Suppressor macrophage (primary cell): ENCODE results near the gene CD59.
"Not testable (repeated sequence)": the region's sequence is repeated elsewhere in the genome, so short reads cannot be mapped to it uniquely, and the experiment has no call there.

Source experiments
- DNase-seq, 4 experiments: peaks; one replicate each; pipeline ENCODE4 v3.0.0-alpha.2; 2020 to 2022

The CD59 gene

DNA sequence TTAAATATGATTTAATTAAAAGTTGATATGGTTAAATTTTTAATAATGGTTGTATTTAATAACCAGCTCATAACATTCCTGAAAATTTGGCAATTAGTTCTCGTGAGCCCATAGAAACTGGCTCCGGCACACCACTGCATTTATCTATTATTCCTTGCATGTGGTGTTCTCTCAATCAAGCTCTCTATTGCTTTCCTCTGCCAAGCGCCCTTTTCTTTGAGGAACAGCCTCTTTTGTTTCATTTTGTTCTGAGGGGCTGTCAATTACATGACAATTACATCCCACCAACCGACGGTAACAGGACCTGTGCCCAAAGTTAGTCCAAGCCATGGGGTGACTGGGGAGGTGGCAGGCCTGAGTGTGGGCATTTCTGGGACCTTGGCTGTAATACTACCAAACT, 43.7 kb downstream of the CD59 start:
- no peak for DNase-seq

DNA sequence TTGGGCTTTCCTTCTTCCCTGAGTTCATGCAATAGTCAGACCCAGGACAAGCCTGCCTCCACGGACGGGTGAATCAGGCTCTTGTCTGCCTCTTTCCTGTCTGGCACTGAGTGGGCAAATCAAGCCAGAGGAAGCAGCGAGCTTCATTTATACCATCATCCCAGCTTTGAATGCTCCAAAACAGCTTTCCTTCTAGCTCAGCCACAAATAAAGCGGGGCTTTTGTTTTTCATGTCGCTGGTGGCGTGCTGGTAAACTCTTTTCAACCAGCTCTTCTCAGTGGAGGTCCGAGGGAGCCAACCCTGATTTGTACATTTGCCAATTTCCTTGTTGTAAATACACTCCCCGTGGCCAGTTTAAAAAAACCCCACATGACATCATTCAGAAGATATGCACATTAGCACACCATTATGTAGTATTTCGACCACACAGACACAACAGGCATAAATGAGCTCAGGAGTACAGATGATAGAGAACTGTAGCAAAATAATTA, 44.2 kb downstream of the CD59 start:
- peak in 2 of 4 experiments; percentile 26 to 36 for DNase-seq

DNA sequence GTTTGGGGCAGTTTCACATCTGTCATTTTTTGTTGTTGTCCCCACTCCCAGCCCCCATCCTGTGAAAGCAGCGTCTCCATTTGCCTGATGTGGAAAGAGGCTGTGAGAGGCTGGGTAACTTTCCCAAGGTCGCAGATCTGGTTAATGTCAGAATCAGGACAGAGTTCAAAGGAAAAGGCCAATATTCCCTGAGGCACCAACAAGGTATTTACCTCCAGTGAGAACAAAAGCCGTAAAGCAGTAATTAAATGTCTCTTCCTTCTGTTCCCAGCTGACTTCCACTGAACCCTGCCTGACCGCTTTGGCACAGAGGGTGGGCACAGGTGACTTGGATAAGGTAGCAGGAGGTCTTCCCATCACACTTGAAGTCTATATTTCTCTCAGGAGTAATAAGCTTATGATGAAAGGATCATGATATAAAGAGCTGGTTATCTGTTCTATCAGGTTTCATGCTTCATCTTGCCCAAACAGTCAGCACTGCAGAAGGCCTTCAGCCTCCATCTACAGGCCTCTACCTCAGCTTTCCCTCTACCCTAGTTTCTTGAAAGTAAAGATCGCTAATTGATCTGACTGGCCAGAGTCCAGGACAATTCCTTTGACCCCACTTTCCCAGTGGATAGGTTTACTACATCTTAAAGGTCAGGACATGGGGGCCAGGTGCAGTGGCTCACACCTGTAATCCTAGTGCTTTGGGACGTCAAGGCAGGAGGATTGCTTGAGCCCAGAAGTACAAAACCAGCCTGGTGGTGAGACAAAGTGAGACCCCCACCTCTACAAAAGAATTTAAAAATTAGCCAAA, 45.0 kb downstream of the CD59 start:
- no peak for DNase-seq

DNA sequence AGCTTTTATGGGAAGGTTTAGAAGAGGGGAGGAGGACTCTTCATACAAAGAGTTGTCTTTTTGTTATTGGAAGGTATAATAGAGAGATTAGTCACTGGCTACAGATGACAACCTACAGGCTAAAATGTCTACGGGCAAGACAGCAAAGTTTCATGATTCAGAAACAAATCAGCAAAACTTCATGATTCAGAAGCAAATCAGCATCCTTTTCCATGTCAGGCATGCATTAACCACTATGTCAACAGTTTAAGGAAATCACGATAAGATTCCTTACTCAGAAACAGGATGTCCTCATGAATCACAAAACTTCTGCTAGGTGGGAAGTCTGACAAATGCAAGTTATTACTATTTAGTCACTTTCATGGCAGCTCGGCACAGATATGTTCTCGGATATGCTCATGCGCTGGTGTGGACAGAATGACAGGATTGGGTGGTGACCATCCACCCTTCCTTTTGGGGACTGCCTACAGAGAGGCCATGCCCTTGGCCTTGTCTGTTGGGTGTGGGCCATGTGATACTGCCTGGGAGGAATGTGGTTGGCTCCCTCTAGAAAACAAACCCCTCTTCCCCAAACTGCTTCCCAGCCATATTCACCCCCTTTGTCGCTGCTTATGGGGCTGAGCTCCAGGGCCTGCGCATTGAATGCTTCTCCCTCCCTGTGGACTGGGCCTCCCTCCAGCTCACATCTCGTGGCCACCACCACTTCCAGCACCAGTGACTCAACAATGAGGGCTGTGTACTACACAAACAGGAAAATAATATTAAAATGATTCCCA, 45.7 kb downstream of the CD59 start:
- DNase-seq = peak; percentile 18 to 59 (median 26)

DNA sequence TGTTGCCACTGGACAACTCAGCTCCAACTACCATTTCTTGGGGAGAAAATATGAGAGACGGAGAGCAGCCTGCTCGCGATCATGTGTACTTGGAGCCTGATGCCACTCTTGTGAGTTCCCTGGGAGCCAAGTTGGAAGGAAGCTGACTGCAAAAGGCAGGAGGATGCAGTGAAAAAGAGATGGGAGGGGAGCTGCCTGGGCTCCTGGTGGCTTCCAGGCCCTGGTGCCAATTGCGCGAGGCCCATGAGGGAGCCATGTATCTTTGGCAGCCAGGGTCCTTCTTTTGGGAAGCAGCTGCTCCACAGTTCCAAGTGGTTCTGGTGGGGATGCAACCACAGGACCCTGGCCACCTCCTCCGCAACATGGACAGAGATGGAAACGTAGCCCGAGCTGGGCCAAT, 46.7 kb downstream of the CD59 start:
- DNase-seq = no peak

DNA sequence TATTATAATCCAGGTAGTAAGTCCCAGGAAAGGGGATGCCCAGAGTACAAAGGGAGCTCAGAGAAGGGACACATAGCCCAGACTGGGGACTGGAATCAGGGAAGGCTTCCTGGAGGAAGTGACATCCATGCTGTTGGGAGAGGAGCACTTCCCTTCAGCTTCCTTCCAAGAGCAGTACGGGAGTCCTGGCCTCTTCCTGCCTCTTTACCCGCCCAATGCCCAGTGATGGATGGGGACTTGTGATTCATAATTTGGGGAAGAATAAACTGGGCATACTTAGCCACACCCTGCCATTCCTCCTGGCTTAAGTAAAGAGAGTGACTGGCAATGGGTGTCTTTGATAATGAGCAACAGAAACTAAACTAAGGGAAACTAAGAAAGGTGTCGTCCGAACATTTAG, 47.1 kb downstream of the CD59 start:
- no peak for DNase-seq

DNA sequence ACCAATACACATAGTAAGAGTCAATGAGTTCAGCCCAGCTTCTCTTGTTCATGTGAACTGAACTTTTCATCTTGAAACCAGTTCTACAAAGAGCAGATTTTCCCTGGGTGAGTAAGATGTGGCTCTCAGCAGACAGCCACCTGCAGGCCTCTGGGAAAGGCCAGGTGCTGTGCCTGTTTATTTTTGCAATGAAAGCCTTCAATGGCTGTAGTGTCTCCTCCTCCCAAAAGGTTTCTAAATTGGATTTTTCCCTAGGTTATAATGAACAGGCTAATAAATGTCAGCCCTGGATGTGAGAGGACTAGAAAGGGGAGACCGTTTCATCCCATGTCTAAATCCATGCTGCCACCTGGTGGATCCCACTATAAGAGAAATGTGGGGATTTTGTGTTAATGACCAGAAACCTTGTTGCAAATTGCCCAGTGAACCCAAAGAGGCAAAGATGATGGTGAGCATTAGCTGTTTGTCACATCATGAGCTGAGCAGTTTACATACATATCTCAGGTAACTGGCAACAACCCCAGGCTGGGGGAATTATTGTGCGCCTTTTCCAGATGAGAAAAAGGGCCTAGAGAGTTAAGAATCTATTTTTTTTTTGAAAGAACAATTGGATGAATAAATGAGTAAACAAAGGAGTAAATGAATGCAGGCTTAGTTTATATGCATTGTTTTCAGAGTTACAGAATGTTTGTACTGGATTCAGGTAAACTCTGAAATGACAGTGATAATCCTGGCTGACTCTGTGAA, 48.3 kb downstream of the CD59 start:
- peak; percentile 41 to 60 (median 56) for DNase-seq

DNA sequence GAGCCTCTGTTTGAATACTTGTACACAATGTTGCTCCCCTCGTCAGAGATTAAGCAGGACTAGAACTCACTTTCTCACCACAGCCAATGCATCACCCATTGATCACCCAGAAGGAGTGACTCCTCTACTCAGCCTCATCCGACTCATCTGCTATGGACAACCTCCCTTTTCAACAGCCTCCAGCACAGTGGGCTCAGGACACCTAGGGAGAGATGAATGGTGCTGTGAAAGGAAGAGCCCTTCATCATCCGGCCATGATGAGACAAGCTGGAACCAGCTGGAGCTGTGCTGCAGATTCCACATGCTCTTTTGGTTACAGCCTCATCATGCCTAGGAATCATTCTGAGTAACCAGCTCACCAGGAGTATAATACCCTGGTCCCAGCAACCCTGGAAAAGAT, 51.1 kb downstream of the CD59 start:
- no peak for DNase-seq

DNA sequence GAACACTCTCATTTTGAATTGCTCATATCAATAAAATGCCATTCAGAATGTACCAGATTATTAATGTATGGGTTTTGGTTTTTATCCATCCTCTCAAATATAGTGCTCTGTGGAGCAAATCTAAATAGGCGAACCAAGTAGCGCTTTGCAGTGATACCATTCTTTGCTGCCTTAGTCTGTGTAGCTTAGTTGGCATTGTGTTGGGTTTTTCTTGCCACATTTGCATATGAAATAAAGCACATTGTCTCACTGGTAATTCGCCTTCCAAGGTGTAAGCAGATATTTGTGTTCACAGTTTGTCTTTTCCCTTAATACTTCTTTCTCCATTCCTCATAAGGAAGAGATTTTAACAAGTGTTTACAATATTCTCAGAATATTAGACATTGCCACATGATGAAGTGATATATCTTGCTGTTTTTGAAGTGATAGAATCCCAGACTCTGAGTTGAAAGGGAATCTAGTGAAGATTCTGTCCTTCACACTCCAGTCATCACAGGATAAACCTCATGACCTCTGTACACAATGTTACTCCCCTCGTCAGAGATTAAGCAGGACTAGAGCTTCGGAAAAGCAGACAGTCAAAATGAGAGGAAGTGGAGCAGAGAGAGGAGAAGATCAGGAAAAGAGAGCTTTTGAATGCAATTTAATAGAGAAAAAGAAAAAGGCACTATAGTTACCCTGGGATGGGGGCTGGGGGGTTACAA, 52.1 kb downstream of the CD59 start:
- DNase-seq = no peak

DNA sequence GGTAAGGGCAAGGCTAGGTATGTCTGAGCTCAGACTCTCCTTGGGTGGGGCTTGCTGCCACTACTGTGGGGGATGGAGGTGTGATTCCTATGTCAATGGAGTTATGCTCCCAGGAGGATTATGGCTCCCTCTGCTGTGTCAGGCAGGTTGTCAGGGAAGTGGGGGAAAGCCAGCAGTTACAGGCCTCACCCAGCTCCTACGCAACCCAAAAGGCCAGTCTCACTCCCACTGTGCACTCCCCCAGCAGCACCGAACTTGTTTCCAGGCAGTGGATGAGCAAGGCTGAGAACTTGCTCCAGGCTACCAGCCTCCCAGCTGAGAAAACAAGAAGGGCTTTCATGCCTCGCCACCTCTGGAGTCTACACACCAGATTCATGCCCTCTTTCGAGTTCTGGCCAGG, 53.8 kb downstream of the CD59 start:
- no peak for DNase-seq

DNA sequence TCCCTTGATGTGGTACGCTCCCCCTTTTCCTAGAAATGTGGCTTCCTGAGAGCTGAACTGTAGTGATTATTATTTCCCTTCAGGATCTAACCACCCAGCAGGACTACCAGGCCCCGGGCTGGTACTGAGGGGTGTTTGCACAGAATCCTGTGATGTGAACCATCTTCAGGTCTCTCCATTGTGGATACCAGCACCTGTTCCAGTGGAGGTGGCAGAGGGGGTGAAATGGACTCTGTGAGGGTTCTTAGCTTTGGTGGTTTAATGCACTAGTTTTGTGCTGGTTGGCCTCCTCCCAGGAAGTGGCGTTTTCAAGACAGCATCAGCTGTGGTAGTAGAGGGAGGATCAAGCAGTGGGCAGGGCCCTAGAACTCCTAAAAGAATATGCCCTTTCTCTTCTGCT, 54.2 kb downstream of the CD59 start:
- DNase-seq = no peak

DNA sequence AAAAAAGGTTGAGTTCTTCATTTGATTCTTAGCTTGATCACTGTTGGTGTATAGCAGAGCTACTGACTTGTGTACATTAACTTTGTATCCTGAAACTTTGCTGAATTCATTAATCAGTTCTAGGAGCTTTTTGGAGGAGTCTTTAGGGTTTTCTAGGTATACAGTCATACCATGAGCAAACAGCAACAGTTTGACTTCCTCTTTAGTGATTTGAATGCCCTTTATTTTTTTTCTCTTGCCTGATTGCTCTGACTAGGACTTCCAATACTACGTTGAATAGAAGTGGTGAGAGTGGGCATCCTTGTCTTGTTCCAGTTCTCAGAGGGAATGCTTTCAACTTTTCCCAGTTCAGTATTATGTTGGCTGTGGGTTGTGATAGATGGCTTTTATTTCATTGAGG, 57.6 kb downstream of the CD59 start:
- DNase-seq = not testable (repeated sequence)

DNA sequence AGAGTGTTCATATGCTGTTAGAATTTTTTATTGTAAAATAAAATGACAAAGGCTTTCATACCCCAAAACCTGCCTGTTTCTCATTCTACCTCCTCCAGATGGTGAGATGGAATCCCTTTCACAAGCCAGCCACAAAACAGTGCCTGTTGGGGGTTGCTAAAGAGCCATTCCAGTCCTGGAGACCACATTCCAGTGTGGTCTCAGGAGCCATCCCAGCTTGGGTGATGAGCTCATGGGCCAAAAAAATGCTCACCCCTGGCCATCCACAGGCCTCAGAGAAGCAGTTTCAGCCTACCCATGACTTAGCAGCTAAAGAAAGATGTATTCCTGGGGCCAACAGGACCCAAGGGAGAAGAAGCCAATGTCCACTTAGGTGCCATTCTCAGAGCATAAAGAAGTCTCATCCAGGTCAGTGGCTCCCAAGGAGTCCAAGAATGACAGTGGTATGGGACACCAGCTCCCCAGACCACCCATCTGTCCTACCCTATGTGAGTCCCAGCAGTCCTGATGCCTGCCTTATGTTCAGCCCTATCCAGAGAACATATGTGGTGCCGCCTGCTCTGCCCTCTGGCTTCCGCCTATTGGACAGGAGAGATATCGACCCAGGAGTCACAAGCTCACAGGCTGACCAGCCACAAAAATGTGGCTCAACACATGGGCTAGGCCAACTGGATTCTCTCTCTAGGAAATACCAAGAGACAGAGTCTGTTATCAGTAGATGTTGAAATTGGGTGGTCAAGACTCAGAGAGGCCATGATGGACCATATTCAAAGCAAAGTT, 62.0 kb downstream of the CD59 start:
- DNase-seq = no peak

DNA sequence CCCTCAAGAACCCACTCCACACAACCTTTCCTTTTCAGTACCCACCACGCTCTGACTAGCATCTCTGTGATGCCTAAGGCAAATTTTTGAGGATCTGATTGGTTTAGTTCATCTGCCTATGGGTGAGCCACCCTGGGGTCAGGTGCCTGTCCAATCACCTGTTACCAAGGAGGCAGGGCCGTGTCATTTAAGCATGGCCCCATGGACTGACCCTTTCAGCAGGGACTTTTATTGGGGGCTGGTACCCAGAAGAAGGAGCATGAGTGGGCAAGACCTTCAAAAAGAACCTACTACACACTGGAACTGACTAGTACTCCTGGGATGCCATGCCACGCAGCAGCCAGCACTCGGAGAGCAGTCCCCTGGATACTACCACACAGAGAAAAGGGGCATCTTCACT, 64.0 kb downstream of the CD59 start:
- DNase-seq = no peak

DNA sequence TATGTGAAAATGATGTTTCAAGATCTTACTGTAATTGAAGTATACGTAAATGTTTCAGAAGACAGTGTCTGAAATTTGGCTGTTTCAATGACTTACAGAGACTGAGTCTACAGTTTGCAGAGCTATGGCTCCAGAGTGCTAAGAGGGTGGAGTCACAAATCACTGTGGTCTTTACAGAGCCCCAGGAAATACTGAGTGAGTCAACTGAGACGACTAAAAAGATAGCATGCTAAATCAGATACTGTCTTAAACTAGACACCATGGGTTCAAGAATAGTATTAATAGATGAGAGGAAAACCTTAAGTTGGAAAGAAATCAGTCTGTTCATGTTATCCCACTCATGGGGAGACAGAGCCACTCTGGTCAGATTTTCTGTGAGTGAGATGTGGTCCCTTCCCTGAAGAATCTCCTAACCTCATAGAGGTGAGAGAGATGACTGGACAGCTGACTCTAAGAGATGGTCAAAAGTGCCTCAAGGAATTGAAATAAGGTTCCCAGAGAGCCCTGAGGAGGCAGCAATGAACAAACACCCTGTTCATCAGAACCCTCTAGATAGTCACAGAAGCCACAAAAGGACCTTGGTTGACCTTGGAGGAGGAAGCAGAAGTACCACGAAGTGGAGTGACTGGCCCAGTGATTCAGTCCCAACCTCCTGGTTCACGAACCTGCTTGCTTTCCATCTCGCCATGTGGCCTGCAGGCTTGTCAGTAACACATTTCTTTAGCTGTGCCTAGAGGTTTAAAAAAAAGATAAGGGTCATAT, 65.8 kb downstream of the CD59 start:
- DNase-seq = peak in 1 of 4 experiments; percentile 23

DNA sequence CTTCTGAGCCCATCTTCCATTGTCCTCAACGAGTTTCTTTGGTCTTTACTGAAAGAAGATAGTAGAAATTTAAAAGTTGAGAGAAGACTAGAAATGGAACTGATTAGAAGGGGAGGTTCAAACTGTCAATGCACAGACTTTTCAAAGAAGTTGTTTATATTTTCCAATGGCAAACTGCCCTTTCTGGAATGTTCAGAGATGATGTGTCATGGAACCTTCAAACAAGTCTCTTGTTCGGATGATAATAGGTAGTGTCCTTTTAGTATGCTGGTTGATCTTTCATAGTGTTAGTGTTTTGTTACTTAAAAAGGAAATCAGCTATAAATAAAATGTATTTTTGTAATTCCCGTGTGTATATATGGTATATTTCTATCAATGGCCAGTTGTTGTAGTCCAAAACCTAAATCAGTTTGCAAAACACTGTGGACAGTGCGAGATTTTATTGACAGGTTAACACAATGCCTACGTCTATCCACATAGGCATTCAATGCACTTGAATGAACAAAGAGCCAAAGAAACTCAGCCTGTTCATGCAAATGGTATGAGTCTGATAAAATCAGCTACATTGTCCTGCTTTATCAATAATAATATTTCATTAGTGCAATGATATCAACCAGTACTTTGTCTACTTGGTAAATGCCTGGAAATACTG, 66.5 kb downstream of the CD59 start:
- no peak for DNase-seq

DNA sequence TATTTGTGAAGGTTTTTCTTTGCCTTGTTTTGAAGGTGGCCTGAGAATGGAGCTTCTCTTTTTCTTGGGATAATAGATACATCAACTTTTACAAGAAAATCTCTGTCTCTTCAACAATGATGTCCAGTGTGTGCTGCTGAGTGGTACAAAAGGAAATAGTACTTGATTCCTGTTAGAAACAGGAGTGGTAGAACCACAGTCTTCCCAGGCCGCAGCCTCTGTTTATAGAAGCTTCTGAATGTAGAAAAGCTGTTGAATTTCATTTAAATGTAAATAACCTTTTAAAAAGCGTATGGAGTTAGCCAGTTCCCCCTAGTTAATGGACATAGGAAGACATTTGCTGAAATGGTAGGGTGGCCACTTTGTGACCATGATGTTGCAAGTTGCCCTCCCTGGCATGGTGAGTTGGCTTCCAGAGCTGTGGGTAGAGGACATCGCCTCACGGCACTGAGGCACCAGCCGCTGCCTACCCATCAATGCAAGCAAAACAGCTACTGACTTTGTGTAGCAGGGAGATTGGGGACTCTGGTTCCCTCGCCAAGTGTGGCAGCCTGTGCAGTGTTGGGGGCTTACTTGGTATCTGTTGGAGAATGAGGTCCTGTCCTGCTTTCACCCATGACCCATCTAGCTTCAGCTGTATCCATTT, 67.1 kb downstream of the CD59 start:
- DNase-seq = no peak

DNA sequence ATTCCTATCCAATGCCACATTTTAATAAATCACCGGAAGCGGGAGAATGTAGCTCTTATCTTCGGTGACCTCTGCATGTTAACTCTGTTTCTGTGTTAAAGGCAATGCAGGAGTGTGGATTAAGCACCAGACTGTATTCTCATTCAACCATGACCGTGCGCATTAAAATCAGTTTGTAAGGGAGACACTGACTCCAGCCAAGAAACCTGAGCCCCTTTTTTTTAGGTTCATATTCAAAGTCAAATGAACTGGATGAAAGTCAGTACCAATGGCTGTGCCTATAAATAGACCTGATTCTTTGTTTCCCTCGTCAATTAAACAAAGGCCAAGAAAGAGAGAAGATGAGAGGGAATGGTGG, 67.8 kb downstream of the CD59 start:
- DNase-seq = no peak

DNA sequence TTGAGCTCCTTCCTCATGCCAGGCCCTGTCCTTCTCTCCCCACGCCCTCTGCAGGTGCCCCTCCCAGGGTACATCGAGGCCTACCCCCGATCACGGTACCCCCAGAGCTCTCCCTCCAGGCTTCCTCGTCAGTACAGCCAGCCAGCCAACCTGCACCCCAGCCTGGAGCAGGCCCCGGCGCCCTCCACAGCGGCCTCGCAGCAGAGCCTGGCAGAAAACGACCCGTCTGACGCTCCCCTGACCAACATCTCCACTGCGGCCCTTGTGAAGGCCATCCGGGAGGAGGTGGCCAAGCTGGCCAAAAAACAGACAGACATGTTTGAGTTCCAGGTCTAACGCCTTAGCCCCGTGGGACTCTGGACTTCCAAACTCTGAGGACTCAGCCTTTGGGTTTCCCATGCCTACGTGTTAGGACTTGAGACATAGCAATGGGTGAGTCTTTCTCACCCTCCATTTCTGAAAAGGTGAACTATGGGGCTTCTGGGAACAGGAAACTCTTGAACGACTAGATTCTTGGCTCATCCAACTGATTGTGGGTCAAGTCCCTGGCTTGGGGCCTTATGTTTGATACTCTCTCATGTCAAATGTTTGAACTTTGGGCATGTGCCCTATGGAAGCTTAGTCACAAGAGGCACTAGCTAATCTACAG, 68.3 kb downstream of the CD59 start:
- no peak for DNase-seq
